ENCODE results near the gene SH3RF3.

DNA sequence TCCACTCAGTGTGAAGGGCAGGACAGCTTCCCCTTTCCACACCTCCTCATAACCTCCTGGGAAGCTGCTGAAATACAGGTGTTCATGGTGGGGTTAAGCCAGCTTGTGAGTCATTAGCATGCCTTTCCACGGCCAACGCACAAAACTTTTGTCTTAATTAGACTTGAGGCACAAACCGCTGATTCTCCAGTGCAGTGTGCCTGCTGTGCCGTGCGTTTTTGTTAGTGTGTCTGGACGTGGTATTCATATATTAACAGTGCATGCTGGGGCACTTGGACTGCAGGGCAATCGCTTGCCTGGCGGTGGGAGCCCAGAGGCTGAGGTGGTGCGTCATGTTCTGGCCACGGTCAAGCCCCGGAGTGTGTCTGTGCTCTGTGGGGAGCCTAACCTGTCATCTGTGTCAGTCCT, 156.2 kb downstream of the SH3RF3 start:
- TF ChIP-seq, protein P1, sequence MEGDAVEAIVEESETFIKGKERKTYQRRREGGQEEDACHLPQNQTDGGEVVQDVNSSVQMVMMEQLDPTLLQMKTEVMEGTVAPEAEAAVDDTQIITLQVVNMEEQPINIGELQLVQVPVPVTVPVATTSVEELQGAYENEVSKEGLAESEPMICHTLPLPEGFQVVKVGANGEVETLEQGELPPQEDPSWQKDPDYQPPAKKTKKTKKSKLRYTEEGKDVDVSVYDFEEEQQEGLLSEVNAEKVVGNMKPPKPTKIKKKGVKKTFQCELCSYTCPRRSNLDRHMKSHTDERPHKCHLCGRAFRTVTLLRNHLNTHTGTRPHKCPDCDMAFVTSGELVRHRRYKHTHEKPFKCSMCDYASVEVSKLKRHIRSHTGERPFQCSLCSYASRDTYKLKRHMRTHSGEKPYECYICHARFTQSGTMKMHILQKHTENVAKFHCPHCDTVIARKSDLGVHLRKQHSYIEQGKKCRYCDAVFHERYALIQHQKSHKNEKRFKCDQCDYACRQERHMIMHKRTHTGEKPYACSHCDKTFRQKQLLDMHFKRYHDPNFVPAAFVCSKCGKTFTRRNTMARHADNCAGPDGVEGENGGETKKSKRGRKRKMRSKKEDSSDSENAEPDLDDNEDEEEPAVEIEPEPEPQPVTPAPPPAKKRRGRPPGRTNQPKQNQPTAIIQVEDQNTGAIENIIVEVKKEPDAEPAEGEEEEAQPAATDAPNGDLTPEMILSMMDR (IDR thresholded peaks at IDR 0.05 in 2 of 3, conservative IDR thresholded peaks at IDR 0.05 in 1 of 3; ENCODE audit: borderline replicate concordance in 1 of 3, insufficient read depth in 1 of 3, low read depth in 2 of 3, low read length in 2 of 3) = no peak
- no peak for TF ChIP-seq POLR2AphosphoS5 (IDR thresholded peaks at IDR 0.05; ENCODE audit: low read depth, low read length)

Data from HCT116 (cell line).